Activated CD8-positive, alpha-beta T cell treated with anti-CD3 and anti-CD28 coated beads for 36 hours (primary cell): ENCODE data around the gene CRYBG3. TPM values are rescaled to one million over a fixed set of nuclear protein-coding genes. Genes with fewer than 3 reads are reported as not detected.

Experiments
- ATAC-seq: fragments of 200-7000 bp; cut with Tn5 transposase; one replicate; pipeline ENCODE4 v1.10.0; 2021; ENCODE audit warnings: mild to moderate bottlenecking, moderate library complexity
- CTCF ChIA-PET: fragments of 350-600 bp; sonication (Branson Sonifier 250); formaldehyde crosslinking; loops from one replicate; lab custom pipeline; 2021; ENCODE audit warnings: antibody characterized with exemption; lab: Charles Lee
- POLR2A ChIA-PET: fragments of 350-600 bp; sonication (Branson Sonifier 250); formaldehyde crosslinking; loops from one replicate; lab custom pipeline; 2021; ENCODE audit warnings: antibody characterized with exemption; lab: Charles Lee
- DNase-seq: peaks from one replicate; pipeline ENCODE4 v3.0.0-alpha.2; 2020
- H3K27ac Mint-ChIP-seq: one replicate; pipeline ENCODE4 v1.8.0; 2021; ENCODE audit warnings: mild to moderate bottlenecking, mixed read lengths
- H3K27me3 Mint-ChIP-seq: one replicate; pipeline ENCODE4 v1.8.0; 2021; ENCODE audit warnings: mixed read lengths
- H3K36me3 Mint-ChIP-seq: one replicate; pipeline ENCODE4 v1.8.0; 2021; ENCODE audit warnings: low read depth, mixed read lengths
- H3K4me1 Mint-ChIP-seq: one replicate; pipeline ENCODE4 v1.8.0; 2021; ENCODE audit warnings: low read depth, mixed read lengths
- H3K4me3 Mint-ChIP-seq: one replicate; pipeline ENCODE4 v1.8.0; 2021; ENCODE audit warnings: mild to moderate bottlenecking, moderate library complexity, mixed read lengths
- H3K9me3 Mint-ChIP-seq: one replicate; pipeline ENCODE4 v1.8.0; 2021; ENCODE audit warnings: mixed read lengths
- intact Hi-C: fragments of 100-400 bp; cut with micrococcal nuclease; formaldehyde crosslinking; loops from one replicate; pipeline ENCODE4 v1.10.0; 2022
- total RNA-seq, 2 experiments: library from RNA; stranded (reverse); gene quantifications; one replicate each; pipeline ENCODE4 v1.2.3, GENCODE V29; 2021
- TF ChIP-seq, protein P1 (sequence below): fragments of 200-600 bp; IDR thresholded peaks from one replicate; pipeline ENCODE4 v1.8.0; 2022; ENCODE audit warnings: antibody characterized with exemption, mild to moderate bottlenecking

Gene CRYBG3
- total RNA-seq, 2 experiments from 2014 or later: 4.3 to 4.9 TPM

DNA sequence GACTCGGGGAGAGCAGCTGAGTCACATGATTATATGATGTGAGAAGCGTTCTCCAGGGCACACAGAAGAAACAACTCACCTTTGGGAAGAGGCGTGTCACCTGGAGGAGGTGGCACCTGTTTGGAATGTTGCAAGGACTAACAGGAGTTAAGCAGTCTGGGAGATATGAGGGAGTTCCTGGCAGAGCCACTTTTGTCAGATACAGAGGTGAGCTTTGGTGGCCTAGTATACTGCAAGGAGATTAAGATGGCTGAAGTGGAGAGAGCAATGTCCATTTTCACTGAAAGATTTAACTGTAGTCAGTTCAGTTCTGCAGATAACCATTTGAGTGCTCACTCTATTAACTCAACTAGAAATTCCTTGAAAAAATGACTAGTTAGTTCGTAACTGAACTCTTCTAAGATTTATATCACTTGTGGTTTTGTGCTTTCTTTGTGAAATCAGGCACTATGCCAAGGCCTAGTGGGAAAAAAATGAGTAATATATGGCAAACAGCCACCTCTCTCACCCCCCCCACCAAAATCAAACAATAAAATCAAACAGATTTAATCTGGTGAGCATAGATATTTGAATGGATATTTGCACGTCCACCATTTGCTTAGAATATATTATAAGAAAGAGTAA, 61.3 kb downstream of the CRYBG3 start:
- POLR2A ChIA-PET: no interaction called here
- CTCF ChIA-PET: no interaction called here
- Mint-ChIP-seq H3K4me3 (no peak overlapping the region), H3K4me1 (peaks cover 12% of the 10 kb centered on the region), H3K27ac (no peak overlapping the region), H3K36me3 (peaks cover 3% of the 10 kb centered on the region), H3K27me3 (no peaks in the 10 kb centered on the region), H3K9me3 (no peaks in the 10 kb centered on the region)
- DNase-seq: peak; percentile 20
- peak; percentile 76 for ATAC-seq
- TF ChIP-seq, protein P1, sequence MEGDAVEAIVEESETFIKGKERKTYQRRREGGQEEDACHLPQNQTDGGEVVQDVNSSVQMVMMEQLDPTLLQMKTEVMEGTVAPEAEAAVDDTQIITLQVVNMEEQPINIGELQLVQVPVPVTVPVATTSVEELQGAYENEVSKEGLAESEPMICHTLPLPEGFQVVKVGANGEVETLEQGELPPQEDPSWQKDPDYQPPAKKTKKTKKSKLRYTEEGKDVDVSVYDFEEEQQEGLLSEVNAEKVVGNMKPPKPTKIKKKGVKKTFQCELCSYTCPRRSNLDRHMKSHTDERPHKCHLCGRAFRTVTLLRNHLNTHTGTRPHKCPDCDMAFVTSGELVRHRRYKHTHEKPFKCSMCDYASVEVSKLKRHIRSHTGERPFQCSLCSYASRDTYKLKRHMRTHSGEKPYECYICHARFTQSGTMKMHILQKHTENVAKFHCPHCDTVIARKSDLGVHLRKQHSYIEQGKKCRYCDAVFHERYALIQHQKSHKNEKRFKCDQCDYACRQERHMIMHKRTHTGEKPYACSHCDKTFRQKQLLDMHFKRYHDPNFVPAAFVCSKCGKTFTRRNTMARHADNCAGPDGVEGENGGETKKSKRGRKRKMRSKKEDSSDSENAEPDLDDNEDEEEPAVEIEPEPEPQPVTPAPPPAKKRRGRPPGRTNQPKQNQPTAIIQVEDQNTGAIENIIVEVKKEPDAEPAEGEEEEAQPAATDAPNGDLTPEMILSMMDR: no peak
- intact Hi-C loops: no loop called here

DNA sequence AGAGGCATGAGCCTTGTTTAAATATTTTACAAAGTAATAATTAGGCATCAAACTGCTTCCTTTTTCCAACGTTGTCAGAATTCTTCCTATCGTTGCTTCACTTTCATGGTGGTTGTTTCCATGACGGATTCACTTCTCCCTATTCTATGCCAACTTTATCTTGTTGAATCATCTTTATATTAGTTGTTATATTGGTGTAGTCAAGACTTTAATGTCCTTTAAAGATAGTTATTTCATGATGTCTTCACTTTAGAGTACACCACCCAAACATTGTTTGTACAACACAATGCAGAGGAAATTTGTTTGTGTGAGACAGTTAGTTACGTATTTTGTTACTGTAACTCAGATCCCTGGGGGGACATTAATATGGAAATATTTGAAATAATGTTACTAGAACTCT, 61.9 kb downstream of the CRYBG3 start:
- H3K27ac Mint-ChIP-seq: no peak overlapping the region
- ATAC-seq: no peak
- no peaks in the 10 kb centered on the region for H3K27me3 Mint-ChIP-seq
- CTCF ChIA-PET: no interaction called here
- H3K36me3 Mint-ChIP-seq: peaks cover 3% of the 10 kb centered on the region
- intact Hi-C loops: no loop called here
- no peak overlapping the region for H3K4me3 Mint-ChIP-seq
- DNase-seq: no peak
- no peaks in the 10 kb centered on the region for H3K9me3 Mint-ChIP-seq
- POLR2A ChIA-PET: no interaction called here
- TF ChIP-seq, protein P1: no peak
- H3K4me1 Mint-ChIP-seq: peaks cover 12% of the 10 kb centered on the region

DNA sequence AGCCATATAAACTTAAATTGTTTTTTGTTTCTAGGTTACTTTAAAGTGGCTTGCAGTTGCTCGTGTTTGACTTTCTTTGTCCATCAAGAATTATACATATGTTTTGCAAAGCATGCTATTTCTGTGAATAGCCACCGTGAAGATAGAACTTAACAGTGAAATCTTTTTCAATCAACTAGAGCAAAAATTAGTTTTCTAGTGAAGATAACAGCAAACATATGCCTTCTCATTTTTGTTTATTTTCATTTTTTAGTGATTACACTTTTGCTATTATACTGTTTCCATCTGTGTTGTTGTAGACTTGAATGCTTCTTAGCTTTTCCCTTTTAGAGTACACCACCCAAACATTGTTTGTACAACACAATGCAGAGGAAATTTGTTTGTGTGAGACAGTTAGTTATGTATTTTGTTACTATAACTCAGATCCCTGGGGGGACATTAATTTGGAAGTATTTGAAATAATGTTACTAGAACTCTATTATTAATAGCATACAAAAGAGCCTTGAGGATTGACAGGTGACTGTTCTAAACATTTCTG, 62.8 kb downstream of the CRYBG3 start:
- Mint-ChIP-seq H3K27me3 (no peaks in the 10 kb centered on the region), H3K4me1 (peaks cover 12% of the 10 kb centered on the region), H3K4me3 (no peak overlapping the region), H3K27ac (no peak overlapping the region), H3K9me3 (no peaks in the 10 kb centered on the region), H3K36me3 (peaks cover 3% of the 10 kb centered on the region)
- ATAC-seq: no peak
- intact Hi-C loops: no loop called here
- no peak for DNase-seq
- TF ChIP-seq, protein P1: no peak
- POLR2A ChIA-PET: no interaction called here
- CTCF ChIA-PET: no interaction called here

DNA sequence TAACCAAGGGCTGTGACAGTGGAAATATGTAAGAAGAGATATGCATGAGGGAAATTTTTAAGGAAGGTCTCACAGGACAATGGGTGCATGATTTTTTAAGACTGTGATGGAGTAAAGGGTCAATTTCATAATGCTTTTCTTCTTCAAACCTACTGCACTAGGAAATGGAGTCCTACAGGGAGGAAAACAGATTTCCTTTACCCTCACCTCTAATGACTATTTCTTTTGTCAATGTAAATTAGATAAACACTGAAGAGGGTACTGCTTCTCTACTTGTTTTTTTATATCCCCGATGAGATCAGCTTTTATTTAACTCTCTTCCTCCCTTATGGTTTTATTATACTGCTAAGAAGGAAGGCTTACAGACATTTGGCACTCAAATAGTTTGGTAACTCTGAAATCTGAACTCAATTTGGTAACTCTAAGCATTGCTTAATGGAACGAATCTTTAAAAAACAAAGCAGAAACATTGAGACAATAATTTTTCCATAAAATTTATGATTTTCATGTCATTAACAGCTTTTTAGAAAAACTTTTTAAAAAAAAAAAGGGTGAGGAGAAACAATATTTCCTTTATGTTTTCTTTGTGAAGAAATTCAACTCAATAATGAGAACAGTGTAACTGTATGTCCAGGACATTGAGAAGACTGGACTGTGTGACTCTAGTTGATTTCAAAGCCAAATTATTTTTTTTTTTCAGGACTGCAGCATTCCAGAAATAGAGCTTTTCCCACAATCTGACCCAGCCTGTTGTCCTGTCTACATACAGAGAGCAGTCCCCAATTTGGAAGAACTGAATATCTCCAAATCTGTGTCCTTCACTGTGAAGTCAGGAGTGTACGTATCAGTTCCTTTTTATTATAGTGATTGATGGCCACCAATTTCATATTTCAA, 64.4 kb downstream of the CRYBG3 start:
- POLR2A ChIA-PET: no interaction called here

More for the DNA sequence above, 64.4 kb downstream of the CRYBG3 start:
- CTCF ChIA-PET: interaction anchor here (0.6 kb wide), 1 partner anchor 29 kb away, joined by 4 read pairs; no protein-coding TSS in a partner anchor
- ATAC-seq (no peak), DNase-seq (no peak)
- intact Hi-C loops: no loop called here
- Mint-ChIP-seq H3K9me3 (no peaks in the 10 kb centered on the region), H3K27me3 (no peaks in the 10 kb centered on the region), H3K27ac (no peak overlapping the region), H3K36me3 (peaks cover 3% of the 10 kb centered on the region), H3K4me1 (peaks cover 12% of the 10 kb centered on the region), H3K4me3 (no peak overlapping the region)
- TF ChIP-seq, protein P1: no peak
